GM10266 (cell line): ENCODE results near the gene DECR2.
A peak's percentile ranks its signal among the peaks of the same experiment; 100 is the strongest.
"Not testable (repeated sequence)": the region's sequence is repeated elsewhere in the genome, so short reads cannot be mapped to it uniquely, and the experiment has no call there.

ENCODE experiments used
- DNase-seq: peaks from one replicate; pipeline ENCODE4 v3.0.0; 2012; ENCODE audit errors: extremely low spot score
- TF ChIP-seq, protein P1 (sequence below): IDR thresholded peaks from 2 replicates; pipeline ENCODE4 v1.5.1; 2012; ENCODE audit warnings: mild to moderate bottlenecking, low read depth; ENCODE audit not compliant: control insufficient read depth, insufficient read depth; ENCODE audit errors: missing control alignments

The DECR2 gene

DNA sequence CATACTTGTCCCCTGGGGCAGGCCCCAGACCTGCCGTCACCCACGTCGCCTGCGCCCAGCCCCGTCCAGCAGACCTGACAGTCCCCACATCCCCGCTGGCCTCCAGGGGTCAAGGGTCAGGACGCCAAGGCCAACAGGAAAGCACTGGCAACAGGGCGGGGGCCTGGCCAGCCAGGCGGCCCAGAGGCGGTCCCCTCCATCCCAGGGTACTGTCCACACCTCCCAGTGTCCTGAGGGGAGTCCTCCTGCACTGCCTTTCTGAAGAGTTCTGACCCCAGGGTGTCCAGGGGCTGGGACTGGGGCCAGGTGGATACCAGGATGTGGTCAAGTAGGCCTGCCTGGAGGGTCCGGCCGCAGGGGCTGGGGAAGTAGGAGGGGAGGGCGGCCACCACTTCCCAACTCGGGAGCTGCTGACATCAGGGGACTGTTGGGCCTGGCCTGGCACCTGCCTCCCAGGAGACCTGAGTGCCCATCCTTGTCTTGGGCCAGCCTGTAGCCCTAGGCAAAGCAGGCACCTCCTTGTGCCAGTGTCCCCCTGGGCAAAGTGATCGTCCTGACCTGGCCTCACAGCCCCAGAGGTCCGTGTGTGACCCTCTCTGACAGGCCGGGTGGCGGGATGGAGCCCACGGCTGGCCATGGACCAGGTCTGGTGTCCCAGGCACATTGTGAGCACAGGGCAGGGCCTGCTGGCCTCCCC, 42.5 kb upstream of the DECR2 start:
- TF ChIP-seq, protein P1, sequence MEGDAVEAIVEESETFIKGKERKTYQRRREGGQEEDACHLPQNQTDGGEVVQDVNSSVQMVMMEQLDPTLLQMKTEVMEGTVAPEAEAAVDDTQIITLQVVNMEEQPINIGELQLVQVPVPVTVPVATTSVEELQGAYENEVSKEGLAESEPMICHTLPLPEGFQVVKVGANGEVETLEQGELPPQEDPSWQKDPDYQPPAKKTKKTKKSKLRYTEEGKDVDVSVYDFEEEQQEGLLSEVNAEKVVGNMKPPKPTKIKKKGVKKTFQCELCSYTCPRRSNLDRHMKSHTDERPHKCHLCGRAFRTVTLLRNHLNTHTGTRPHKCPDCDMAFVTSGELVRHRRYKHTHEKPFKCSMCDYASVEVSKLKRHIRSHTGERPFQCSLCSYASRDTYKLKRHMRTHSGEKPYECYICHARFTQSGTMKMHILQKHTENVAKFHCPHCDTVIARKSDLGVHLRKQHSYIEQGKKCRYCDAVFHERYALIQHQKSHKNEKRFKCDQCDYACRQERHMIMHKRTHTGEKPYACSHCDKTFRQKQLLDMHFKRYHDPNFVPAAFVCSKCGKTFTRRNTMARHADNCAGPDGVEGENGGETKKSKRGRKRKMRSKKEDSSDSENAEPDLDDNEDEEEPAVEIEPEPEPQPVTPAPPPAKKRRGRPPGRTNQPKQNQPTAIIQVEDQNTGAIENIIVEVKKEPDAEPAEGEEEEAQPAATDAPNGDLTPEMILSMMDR: no peak
- DNase-seq: no peak

DNA sequence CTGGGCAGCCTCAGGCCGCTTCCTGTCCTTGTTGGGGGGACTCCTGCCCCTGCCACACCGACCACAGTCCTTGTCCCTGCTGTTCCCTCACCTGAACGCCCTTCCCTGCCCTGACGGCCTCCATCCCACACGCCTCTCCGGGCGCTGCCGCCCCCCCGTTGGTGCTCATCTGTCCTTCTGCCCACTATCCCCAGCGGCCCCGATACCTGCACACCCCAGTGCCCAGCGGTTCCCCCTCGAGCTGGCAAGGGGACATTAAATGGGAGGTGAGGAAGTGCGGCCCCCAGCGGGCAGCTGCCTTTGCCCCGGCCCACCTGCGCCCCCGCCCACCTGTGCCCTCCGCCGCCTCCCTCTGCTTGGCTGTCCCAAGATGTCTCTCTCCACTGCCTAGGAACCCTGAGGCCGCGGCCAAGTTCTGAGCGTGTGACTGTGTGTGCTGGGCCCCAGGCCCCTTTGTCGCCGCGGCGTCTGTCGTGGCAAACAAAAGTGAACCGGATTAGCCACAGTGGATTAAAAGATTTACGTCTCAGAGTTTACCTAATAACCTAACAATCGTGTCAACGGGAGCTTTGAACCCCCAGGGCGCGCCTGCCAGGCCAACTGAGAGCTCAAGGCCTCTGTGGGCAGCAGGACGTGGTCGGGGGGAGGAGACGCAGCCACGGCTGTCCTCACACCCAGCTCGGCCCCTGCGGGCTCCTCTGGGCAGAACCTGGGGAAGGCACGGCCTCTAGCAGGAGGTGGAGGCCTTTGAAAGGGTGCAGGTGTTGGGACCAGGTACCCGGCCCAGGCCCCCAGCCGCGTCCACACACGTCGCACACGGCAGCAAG, 41.6 kb upstream of the DECR2 start:
- TF ChIP-seq, protein P1: no peak
- DNase-seq: no peak

GRCh38 chr16:360698-361336, 40.9 kb upstream of the DECR2 start:
- TF ChIP-seq, protein P1: no peak
- DNase-seq: no peak

GRCh38 chr16:361341-361871, 40.3 kb upstream of the DECR2 start:
- no peak for DNase-seq
- TF ChIP-seq, protein P1: no peak

DNA sequence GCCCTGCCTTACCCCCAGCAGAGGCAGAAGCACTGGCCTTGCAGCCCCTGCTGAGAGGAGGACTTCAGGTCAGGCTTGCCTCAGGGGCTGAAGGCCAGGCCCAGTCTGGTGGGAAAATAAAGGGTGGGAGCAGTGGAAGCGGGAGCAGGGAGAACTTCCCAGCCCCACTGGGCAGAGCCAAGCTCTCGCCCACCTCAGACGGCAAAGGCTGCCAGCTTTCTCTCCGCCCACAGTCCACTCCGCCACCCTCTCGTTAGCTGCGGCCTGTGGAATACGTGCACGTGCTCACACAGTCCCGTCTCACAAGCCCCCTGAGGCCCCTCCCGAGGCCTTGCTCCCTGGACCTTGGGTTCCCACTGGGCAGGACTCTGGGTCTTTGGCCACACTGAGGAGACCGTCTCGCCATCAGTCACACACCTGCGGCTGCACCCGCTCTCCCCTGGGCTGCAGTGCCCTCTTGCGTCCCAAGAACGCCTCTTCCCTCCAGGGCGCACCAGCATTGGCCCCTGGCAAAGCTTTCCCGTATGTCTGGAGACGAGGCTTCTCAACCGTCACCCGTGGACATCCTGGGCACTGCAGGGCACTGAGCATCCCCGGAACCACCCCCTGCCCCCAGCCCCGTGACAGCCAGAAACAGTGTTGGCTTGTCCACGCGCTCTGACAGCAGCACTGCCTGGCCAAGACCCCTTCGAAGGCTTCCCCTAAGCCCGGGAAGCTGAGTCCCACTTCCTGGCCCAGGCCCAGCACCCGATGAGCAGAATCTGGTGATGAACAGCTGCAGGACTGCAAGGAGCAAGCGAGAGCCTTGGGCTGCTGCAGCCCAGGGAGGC, 39.6 kb upstream of the DECR2 start:
- TF ChIP-seq, protein P1: peak; percentile 80
- peak; percentile 77 for DNase-seq

GRCh38 chr16:362702-362999, 39.0 kb upstream of the DECR2 start:
- not testable (repeated sequence) for DNase-seq
